Right forelimb (tissue), 1 donor: ENCODE data around the gene NUDT5.
A peak's percentile ranks its signal among the peaks of the same experiment; 100 is the strongest.
"Not testable (repeated sequence)": the region's sequence is repeated elsewhere in the genome, so short reads cannot be mapped to it uniquely, and the experiment has no call there.

Experiments
- DNase-seq: peaks from one replicate; pipeline ENCODE4 v3.0.0-alpha.2; 2018

Gene NUDT5

GRCh38 chr10:12202226-12202625 is 6.5 kb upstream of the NUDT5 start:
- no peak for DNase-seq

GRCh38 chr10:12201543-12201942 is 5.9 kb upstream of the NUDT5 start:
- DNase-seq, result no peak

- DNase-seq, result no peak
These were observed 5.2 kb upstream of the NUDT5 start for GRCh38 chr10:12200850-12201249.

- DNase-seq, result no peak
These were observed 2.5 kb upstream of the NUDT5 start for GRCh38 chr10:12198156-12198555.

- DNase-seq, result no peak
These were observed 980 bp upstream of the NUDT5 start for GRCh38 chr10:12196531-12197211.

- DNase-seq, result no peak
These were observed 449 bp downstream of the NUDT5 start for GRCh38 chr10:12195281-12195602.

GRCh38 chr10:12194752-12195271 is 879 bp downstream of the NUDT5 start:
- DNase-seq, result peak; percentile 45

GRCh38 chr10:12193193-12193592 is 2.5 kb downstream of the NUDT5 start:
- DNase-seq, result no peak

GRCh38 chr10:12191715-12192114 is 4.0 kb downstream of the NUDT5 start:
- DNase-seq, result no peak

GRCh38 chr10:12189426-12189825 is 6.3 kb downstream of the NUDT5 start:
- DNase-seq, result no peak

- DNase-seq, result no peak
These were observed 7.0 kb downstream of the NUDT5 start for GRCh38 chr10:12188656-12189055.

GRCh38 chr10:12187321-12187905 is 8.3 kb downstream of the NUDT5 start:
- no peak for DNase-seq

GRCh38 chr10:12186323-12186722 is 9.4 kb downstream of the NUDT5 start:
- DNase-seq, result no peak

- no peak for DNase-seq
These were observed 11.5 kb downstream of the NUDT5 start for GRCh38 chr10:12184165-12184564.

- DNase-seq, result no peak
These were observed 14.5 kb downstream of the NUDT5 start for GRCh38 chr10:12181065-12181775.

GRCh38 chr10:12180221-12180974 is 15.3 kb downstream of the NUDT5 start:
- no peak for DNase-seq

GRCh38 chr10:12179606-12180170 is 16.0 kb downstream of the NUDT5 start:
- no peak for DNase-seq

- no peak for DNase-seq
These were observed 18.0 kb downstream of the NUDT5 start for GRCh38 chr10:12177642-12178041.

- not testable (repeated sequence) for DNase-seq
These were observed 24.2 kb downstream of the NUDT5 start for GRCh38 chr10:12171512-12171911.

GRCh38 chr10:12165999-12166775 is 29.5 kb downstream of the NUDT5 start:
- DNase-seq, result no peak

- no peak for DNase-seq
These were observed 30.7 kb downstream of the NUDT5 start for GRCh38 chr10:12165036-12165435.

- DNase-seq, result no peak
These were observed 31.6 kb downstream of the NUDT5 start for GRCh38 chr10:12164085-12164484.
